GM12878 (cell line): ENCODE measurements around the gene RAD21L1. TPM values are rescaled to one million over a fixed set of nuclear protein-coding genes. Genes with fewer than 3 reads are reported as not detected.

Source experiments
- ATAC-seq: fragments of 200-7000 bp; cut with Tn5 transposase; 3 replicates; pipeline ENCODE4 v1.9.1; 2020; ENCODE audit warnings: mild to moderate bottlenecking, moderate library complexity
- BruUV-seq: library from RNA; stranded (reverse); fragments of 400-500 nt; replicated peaks from 2 replicates; lab custom pipeline; 2021; lab: Mats Ljungman, UMichigan
- CTCF ChIA-PET: fragments of 300-600 bp; sonication (Branson Sonifier 250); formaldehyde crosslinking; extraction: SDS; loops from one replicate; lab custom pipeline; 2021; ENCODE audit warnings: inconsistent platforms; lab: Yijun Ruan, JAX
- POLR2A ChIA-PET: fragments of 350-600 bp; formaldehyde crosslinking; extraction: SDS; loops from one replicate; lab custom pipeline; 2021; ENCODE audit warnings: inconsistent platforms; lab: Charles Lee
- RAD21 ChIA-PET: fragments of 300-600 bp; sonication (Branson Sonifier 250); formaldehyde crosslinking; loops from one replicate; lab custom pipeline; 2023; ENCODE audit warnings: antibody characterized with exemption; ENCODE audit not compliant: unreplicated experiment; lab: Charles Lee
- SMC1A ChIA-PET: fragments of 300-600 bp; sonication (Branson Sonifier 250); formaldehyde crosslinking; loops from one replicate; lab custom pipeline; 2023; ENCODE audit not compliant: unreplicated experiment, uncharacterized antibody; lab: Charles Lee
- DNase-seq: peaks from one replicate; pipeline ENCODE4 v3.0.0-alpha.2; 2011; ENCODE audit warnings: low read depth, low spot score
- FAIRE-seq: peaks from 3 replicates; lab custom pipeline; 2011; peaks lifted over from hg19 to GRCh38; lab: Jason Lieb, UNC
- H2AFZ ChIP-seq: 2 replicates; pipeline ENCODE4 v1.6.0; 2011; ENCODE audit warnings: low read depth, low read length, control low read depth; ENCODE audit not compliant: control insufficient read depth
- H3K27ac ChIP-seq: 2 replicates; pipeline ENCODE4 v1.5.1; 2011; ENCODE audit warnings: control low read depth; ENCODE audit not compliant: control insufficient read depth, insufficient read depth
- H3K27me3 ChIP-seq, 2 experiments: replicated peaks in 1 of 2; 2 replicates each; pipeline versions ENCODE4 v1.6.0 to v1.6.1; 2011; ENCODE audit warnings: low read length in 1 of 2; ENCODE audit not compliant: control insufficient read depth in 2 of 2, insufficient read depth in 2 of 2
- H3K36me3 ChIP-seq, 2 experiments: 2 replicates each; pipeline ENCODE4 v1.5.1; 2011; ENCODE audit warnings: low read length in 1 of 2; ENCODE audit not compliant: control insufficient read depth in 2 of 2, insufficient read depth in 2 of 2
- H3K4me1 ChIP-seq: 2 replicates; pipeline ENCODE4 v1.6.1; 2011; ENCODE audit warnings: mild to moderate bottlenecking, low read length, moderate library complexity, mixed read lengths; ENCODE audit not compliant: control insufficient read depth, insufficient read depth
- H3K4me2 ChIP-seq: 2 replicates; pipeline ENCODE4 v1.6.0; 2011; ENCODE audit warnings: control low read depth; ENCODE audit not compliant: control insufficient read depth, insufficient read depth
- H3K4me3 ChIP-seq: fragments of 200-600 bp; sonication (generic); 2 replicates; pipeline ENCODE4 v1.5.1; 2016
- H3K79me2 ChIP-seq: 2 replicates; pipeline ENCODE4 v1.6.0; 2011; ENCODE audit warnings: low read length; ENCODE audit not compliant: control insufficient read depth, insufficient read depth
- H3K9ac ChIP-seq: 2 replicates; pipeline ENCODE4 v1.8.0; 2011; ENCODE audit warnings: low read length, control low read depth, mixed read lengths; ENCODE audit not compliant: control insufficient read depth, insufficient read depth
- H3K9me3 ChIP-seq: replicated peaks from 3 replicates; pipeline ENCODE4 v1.5.1; 2011; ENCODE audit warnings: mild to moderate bottlenecking, low read length; ENCODE audit not compliant: control insufficient read depth, insufficient read depth
- H4K20me1 ChIP-seq: 2 replicates; pipeline ENCODE4 v1.6.0; 2011; ENCODE audit not compliant: control insufficient read depth, insufficient read depth
- BMI1 ChIP-seq: fragments of 450-650 bp; IDR thresholded peaks from 2 replicates; pipeline ENCODE4 v1.6.1; 2016; ENCODE audit warnings: mild to moderate bottlenecking, moderate library complexity, borderline replicate concordance
- CBFB ChIP-seq: IDR thresholded peaks from 2 replicates; pipeline ENCODE4 v1.6.1; 2016; ENCODE audit warnings: antibody characterized with exemption, low read depth
- E2F8 ChIP-seq: fragments of 450-650 bp; IDR thresholded peaks from 2 replicates; pipeline ENCODE4 v1.6.1; 2018; ENCODE audit warnings: mild to moderate bottlenecking, low read depth, moderate library complexity; ENCODE audit not compliant: partially characterized antibody
- IRF4 ChIP-seq: IDR thresholded peaks from 2 replicates; pipeline ENCODE4 v1.6.1; 2011; ENCODE audit warnings: low read depth, low read length
- MTA3 ChIP-seq: IDR thresholded peaks from 2 replicates; pipeline ENCODE4 v1.6.1; 2012; ENCODE audit warnings: low read length, inconsistent platforms, borderline replicate concordance
- NRF1 ChIP-seq: conservative IDR thresholded peaks from 2 replicates; pipeline ENCODE4 v1.6.1; 2011; ENCODE audit warnings: mild to moderate bottlenecking, low read depth, low read length, improper control_type of control experiment
- RAD21 ChIP-seq: IDR thresholded peaks from 2 replicates; pipeline ENCODE4 v1.6.1; 2011; ENCODE audit warnings: mild to moderate bottlenecking, low read depth, low read length, moderate library complexity; ENCODE audit not compliant: insufficient read depth
- TCF3 ChIP-seq: IDR thresholded peaks from 2 replicates; pipeline ENCODE4 v1.6.1; 2012; ENCODE audit warnings: low read depth, mild to moderate bottlenecking, low read length, borderline replicate concordance; ENCODE audit not compliant: insufficient read depth
- ZSCAN29 ChIP-seq: fragments of 450-650 bp; IDR thresholded peaks from 2 replicates; pipeline ENCODE4 v1.6.1; 2017; ENCODE audit warnings: mild to moderate bottlenecking, moderate library complexity
- WGBS: methylation state at CpG from one replicate; pipeline ENCODE4 v1.1.6; 2016; ENCODE audit warnings: low lambda C conversion rate; ENCODE audit not compliant: insufficient replicate concordance, insufficient coverage; ENCODE audit errors: missing lambda C conversion rate; 5-methylcytosine and 5-hydroxymethylcytosine counted together
- in situ Hi-C: fragments of 300-500 bp; cut with MboI; formaldehyde crosslinking; loops from 9 replicates; pipeline ENCODE4 v1.14.3; 2018; ENCODE audit warnings: mixed read lengths
- intact Hi-C: fragments of 100-400 bp; cut with micrococcal nuclease; formaldehyde crosslinking; loops from one replicate; pipeline ENCODE4 v1.14.2; 2022; ENCODE audit not compliant: unreplicated experiment
- polyA plus RNA-seq, 11 experiments: library from polyadenylated mRNA; depleted of rRNA in 4 of 11; unstranded in 6 of 11; stranded (reverse) in 5 of 11; fragments of >200 nt; fragmentation: Nextera tagmentation in 4 of 11; fragmentation: Illumina TruSeq in 1 of 11; extraction: Ambion mirVana in 4 of 11; extraction: Trizol in 1 of 11; gene quantifications; 1 replicate in 1 of 11; 2 replicates in 10 of 11; pipeline versions ENCODE4 v1.2.1 to v1.2.3, GENCODE V29; 2011 to 2016; ENCODE audit warnings: inconsistent platforms in 2 of 11, missing spikeins in 2 of 11, low read depth in 1 of 11
- total RNA-seq, 4 experiments: library from RNA; depleted of rRNA in 3 of 4; stranded (reverse); fragments of >200 nt in 3 of 4; fragmentation: Illumina TruSeq in 1 of 4; extraction: Trizol in 1 of 4; gene quantifications; 2 replicates each; pipeline versions ENCODE4 v1.2.1 to v1.2.3, GENCODE V29; 2013 to 2021
- TF ChIP-seq, protein P1 (sequence below): fragments of 450-650 bp; conservative IDR thresholded peaks from 2 replicates; pipeline ENCODE4 v1.6.1; 2017; ENCODE audit warnings: mild to moderate bottlenecking, moderate library complexity

Gene RAD21L1
- total and polyA plus RNA-seq, 10 of the 15 experiments (the other 5 are each of a cell fraction or from before 2014, with no cell fraction given): not detected

GRCh38 chr20:1212607-1213396 is 13.0 kb upstream of the RAD21L1 start (continued):
- TF ChIP-seq RAD21 (peak; percentile 71), BMI1 (no peak), ZSCAN29 (no peak), MTA3 (no peak), NRF1 (no peak)

- ATAC-seq: no peak
- BruUV-seq: no TSS peak
- H4K20me1 ChIP-seq: no peaks in the 10 kb centered on the region
- peaks cover 2% of the 10 kb centered on the region; the same call in 1 of the 2 replicates for H3K4me1 ChIP-seq
- no peaks in the 10 kb centered on the region for H3K36me3 ChIP-seq
- in situ Hi-C loops (loop anchor here (5.0 kb wide), 1 partner anchor 398 kb away; no protein-coding TSS in a partner anchor), intact Hi-C loops (no loop called here)
- H3K9ac ChIP-seq: no peak overlapping the region
- no peaks in the 10 kb centered on the region for H3K9me3 ChIP-seq
- no peaks in the 10 kb centered on the region for H3K79me2 ChIP-seq
- no peak for FAIRE-seq
- CTCF ChIA-PET: interaction anchor here (0.6 to 0.7 kb wide), 2 partner anchors 14 to 257 kb away, joined by 3 read pairs; no protein-coding TSS in a partner anchor
- RAD21 ChIA-PET: no interaction called here
- WGBS: 47% methylated on average over 4 of the region's 4 CpGs
- peaks cover 0 to 4% of the 10 kb centered on the region in 2 experiments; a peak in 1 of 4 replicates for H3K27me3 ChIP-seq
- no peak overlapping the region for H3K4me3 ChIP-seq
- no peak overlapping the region for H3K4me2 ChIP-seq
- no peak for DNase-seq
- H2AFZ ChIP-seq: no peak overlapping the region
- POLR2A ChIA-PET: no interaction called here
- TF ChIP-seq CBFB: no peak
- no peak for TF ChIP-seq E2F8
- TF ChIP-seq, protein P1, sequence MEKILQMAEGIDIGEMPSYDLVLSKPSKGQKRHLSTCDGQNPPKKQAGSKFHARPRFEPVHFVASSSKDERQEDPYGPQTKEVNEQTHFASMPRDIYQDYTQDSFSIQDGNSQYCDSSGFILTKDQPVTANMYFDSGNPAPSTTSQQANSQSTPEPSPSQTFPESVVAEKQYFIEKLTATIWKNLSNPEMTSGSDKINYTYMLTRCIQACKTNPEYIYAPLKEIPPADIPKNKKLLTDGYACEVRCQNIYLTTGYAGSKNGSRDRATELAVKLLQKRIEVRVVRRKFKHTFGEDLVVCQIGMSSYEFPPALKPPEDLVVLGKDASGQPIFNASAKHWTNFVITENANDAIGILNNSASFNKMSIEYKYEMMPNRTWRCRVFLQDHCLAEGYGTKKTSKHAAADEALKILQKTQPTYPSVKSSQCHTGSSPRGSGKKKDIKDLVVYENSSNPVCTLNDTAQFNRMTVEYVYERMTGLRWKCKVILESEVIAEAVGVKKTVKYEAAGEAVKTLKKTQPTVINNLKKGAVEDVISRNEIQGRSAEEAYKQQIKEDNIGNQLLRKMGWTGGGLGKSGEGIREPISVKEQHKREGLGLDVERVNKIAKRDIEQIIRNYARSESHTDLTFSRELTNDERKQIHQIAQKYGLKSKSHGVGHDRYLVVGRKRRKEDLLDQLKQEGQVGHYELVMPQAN: no peak
- no peak for TF ChIP-seq IRF4
- TF ChIP-seq TCF3: no peak
- no peak overlapping the region for H3K27ac ChIP-seq
- SMC1A ChIA-PET: no interaction called here
These were observed 11.0 kb upstream of the RAD21L1 start for GRCh38 chr20:1214838-1215261.
